ENCODE data around the gene ACTR8.

ACTR8 gene

DNA sequence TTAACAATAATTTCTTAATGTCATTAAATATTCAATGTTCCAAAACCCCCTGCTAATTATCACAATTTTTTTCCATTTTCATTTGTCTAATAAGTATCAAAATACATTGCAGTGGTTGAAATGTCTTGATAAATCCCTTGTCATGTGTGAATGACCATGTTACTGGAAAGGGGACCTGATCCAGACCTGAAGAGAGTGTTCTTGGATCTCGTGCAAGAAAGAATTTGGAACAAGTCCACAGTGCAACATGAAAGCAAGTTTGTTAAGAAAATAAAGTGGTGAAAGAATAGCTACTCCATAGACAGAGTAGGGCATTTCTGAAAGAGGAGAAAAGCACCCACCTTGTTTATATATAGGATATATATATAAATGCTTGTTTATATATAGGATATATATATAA lies 20.1 kb upstream of the ACTR8 start:
- TF ChIP-seq, protein P1, sequence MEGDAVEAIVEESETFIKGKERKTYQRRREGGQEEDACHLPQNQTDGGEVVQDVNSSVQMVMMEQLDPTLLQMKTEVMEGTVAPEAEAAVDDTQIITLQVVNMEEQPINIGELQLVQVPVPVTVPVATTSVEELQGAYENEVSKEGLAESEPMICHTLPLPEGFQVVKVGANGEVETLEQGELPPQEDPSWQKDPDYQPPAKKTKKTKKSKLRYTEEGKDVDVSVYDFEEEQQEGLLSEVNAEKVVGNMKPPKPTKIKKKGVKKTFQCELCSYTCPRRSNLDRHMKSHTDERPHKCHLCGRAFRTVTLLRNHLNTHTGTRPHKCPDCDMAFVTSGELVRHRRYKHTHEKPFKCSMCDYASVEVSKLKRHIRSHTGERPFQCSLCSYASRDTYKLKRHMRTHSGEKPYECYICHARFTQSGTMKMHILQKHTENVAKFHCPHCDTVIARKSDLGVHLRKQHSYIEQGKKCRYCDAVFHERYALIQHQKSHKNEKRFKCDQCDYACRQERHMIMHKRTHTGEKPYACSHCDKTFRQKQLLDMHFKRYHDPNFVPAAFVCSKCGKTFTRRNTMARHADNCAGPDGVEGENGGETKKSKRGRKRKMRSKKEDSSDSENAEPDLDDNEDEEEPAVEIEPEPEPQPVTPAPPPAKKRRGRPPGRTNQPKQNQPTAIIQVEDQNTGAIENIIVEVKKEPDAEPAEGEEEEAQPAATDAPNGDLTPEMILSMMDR (IDR thresholded peaks at IDR 0.05; ENCODE audit: extremely low read depth, insufficient read depth, missing control alignments): no peak
- in situ Hi-C loops (cut with MboI; ENCODE audit: low pct_unique_long_range_greater_than_20kb, low sequenced_read_pairs, unreplicated experiment): no loop called here
- no peak for DNase-seq (ENCODE audit: low spot score)

DNA sequence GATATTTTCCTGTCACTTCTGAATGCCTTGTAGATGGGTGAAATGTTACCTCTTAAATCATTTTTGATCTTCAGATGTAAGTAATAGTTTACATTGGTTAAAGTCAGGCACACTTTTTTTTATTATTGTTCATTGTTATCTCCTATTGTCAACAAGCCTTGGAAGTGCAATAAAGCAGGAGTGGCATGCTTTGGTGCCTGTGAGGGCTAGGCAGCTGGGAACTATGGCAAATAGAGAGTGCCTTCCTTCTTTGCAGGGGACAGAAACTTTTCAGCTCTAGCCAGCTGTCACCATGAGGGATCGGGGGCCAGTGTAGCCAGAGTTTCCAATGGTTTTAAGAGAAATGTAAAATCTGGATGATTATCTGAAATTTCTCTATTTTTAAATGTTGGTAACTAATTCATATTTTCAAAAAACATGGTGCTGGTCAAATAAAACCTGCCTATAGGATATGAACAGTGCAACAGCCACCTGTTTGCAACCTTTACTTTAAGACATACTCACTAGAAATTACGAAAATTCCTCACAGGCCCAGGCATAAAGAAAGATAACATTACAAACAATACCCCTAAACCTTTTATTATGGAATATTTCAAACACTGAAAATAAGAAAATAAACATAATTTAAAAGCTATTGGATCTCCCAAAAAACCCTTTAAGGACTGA lies 18.8 kb upstream of the ACTR8 start:
- in situ Hi-C loops (cut with MboI; ENCODE audit: low pct_unique_long_range_greater_than_20kb, low sequenced_read_pairs, unreplicated experiment): no loop called here
- TF ChIP-seq, protein P1 (IDR thresholded peaks at IDR 0.05; ENCODE audit: extremely low read depth, insufficient read depth, missing control alignments): no peak
- no peak for DNase-seq (ENCODE audit: low spot score)

DNA sequence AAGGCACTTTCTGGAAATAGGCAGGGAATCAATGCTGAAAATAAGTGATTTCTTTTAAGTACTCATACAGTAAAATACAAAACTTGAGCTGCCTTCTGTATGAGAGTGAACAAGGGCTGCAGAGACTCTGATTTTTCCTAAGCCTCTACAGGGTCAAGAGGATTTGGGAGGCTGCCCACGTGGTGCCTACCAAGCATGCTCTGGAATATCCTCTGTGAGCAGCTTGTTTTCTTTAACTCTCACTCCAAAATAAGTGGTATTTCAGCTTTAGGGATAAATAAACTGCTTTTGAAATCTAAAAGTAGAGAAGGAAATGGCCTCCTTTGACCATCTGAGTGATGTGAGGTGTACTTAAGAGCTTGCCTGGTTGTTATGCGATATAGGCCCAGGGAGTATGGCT lies 17.8 kb upstream of the ACTR8 start:
- DNase-seq (ENCODE audit: low spot score): no peak
- TF ChIP-seq, protein P1 (IDR thresholded peaks at IDR 0.05; ENCODE audit: extremely low read depth, insufficient read depth, missing control alignments): no peak
- in situ Hi-C loops (cut with MboI; ENCODE audit: low pct_unique_long_range_greater_than_20kb, low sequenced_read_pairs, unreplicated experiment): no loop called here

DNA sequence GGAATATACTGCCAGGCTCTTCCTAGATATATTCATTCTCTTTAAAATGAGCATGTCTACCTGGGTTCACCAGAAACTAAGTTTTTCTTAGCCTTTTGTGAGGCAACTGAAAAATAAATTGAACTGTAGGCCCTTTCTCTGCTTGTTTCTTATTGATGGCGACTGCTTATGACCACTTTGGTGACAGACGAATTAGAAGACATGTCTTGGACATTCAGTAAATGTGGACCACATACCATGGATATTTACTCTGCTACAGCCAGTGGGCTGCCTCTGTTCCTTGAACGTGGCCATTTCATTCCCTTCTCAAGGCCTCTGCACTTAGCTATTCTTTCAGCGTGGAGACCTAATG lies 10.3 kb upstream of the ACTR8 start:
- no peak for DNase-seq (ENCODE audit: low spot score)
- in situ Hi-C loops (cut with MboI; ENCODE audit: low pct_unique_long_range_greater_than_20kb, low sequenced_read_pairs, unreplicated experiment): no loop called here
- TF ChIP-seq, protein P1 (IDR thresholded peaks at IDR 0.05; ENCODE audit: extremely low read depth, insufficient read depth, missing control alignments): no peak

DNA sequence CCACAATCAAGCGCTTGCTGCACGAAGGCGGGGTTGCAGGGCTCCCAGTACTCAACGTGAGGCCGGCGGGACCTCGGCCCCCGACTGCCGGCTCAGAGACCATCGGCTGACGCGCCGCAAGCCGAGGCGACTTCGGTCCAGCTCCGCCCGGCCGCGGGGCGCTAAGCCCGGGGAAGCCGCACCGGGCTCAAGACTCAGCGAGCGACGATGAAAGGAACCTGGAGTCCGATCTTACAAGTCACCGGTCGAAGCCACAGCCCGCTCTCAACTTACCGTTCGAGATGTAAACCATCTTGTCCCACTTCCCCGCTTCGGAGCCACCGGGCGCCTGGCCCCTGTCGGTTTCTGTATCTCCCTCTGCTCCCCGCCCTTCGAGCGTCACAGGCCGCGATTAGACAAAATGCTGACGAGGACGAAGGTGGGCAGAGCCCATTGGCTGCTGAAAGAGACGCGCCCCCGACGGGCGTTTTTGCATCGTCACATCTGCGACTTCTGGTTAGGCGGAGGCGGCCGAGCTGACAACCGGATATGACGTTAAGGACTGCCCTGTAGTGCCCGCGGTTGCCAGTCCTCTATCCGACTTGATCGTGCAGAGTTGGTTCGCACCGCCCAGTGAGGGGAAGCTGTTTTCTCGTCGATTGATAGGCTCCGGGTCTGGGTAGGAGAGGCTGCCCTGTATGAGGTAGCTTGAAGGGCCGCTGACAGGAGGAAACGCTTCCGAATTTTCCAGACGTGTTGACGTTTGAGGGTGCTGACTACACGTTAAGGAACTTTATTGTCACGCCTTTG lies 9.7 kb upstream of the ACTR8 start, which contains the start of gene SELENOK:
SELENOK (minus strand) TSS at position 363 of the 789 bp plus-strand sequence.
- in situ Hi-C loops (cut with MboI; ENCODE audit: low pct_unique_long_range_greater_than_20kb, low sequenced_read_pairs, unreplicated experiment): no loop called here
- TF ChIP-seq, protein P1 (IDR thresholded peaks at IDR 0.05; ENCODE audit: extremely low read depth, insufficient read depth, missing control alignments): no peak

DNA sequence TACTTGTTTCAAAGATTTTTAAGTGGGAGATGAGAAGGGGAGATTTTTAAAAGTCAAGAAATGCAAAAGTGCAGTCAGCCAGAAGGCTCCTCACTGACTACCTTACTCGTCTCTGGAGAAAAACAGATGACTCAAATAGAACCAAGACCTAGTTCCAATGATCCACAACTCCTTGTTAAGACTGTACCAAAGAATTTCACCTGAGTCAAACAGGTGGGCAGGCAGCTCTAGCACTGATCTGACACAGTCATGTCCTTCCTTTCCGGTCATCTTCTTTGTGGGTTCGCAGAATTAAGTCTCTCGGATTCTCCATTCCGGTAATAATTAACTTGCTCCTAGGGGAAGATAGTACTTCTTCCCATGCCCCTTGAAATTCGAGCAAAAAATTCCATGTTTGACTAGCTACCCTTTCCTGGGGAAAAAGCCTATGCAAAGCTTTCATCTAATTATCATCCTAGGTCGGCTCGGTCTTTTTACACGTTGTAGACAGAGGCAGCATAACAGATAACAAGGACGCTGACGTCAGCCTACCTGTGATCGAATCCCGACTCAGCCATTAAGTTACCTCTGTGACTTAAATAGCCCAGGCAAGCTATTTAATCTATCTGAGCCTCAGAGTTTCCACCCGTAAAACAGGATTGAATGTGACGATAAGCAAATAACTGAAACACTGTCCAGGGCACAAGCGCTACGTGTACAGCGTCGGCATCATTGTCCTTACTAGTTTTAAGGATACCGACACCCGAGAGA lies 8.9 kb upstream of the ACTR8 start:
- in situ Hi-C loops (cut with MboI; ENCODE audit: low pct_unique_long_range_greater_than_20kb, low sequenced_read_pairs, unreplicated experiment): no loop called here
- DNase-seq (ENCODE audit: low spot score): peak; percentile 47
- TF ChIP-seq, protein P1 (IDR thresholded peaks at IDR 0.05; ENCODE audit: extremely low read depth, insufficient read depth, missing control alignments): no peak

More for the DNA sequence above, 9.7 kb upstream of the ACTR8 start, which contains the start of gene SELENOK:
- peak; percentile 91 for DNase-seq (ENCODE audit: low spot score)
